Neural progenitor cell (in vitro differentiated cells): ENCODE results near the gene MAFF. TPM values are rescaled to one million over a fixed set of nuclear protein-coding genes. Genes with fewer than 3 reads are reported as not detected.

Source experiments
- DNase-seq: peaks from one replicate; pipeline ENCODE4 v3.0.0-alpha.2; 2016; ENCODE audit warnings: low spot score
- H2AFZ ChIP-seq: fragments of 200-600 bp; sonication (generic); replicated peaks from 2 replicates; pipeline ENCODE4 v1.6.1; 2016; ENCODE audit warnings: antibody characterized with exemption
- H3F3A ChIP-seq: fragments of 200-600 bp; sonication (generic); 2 replicates; pipeline ENCODE4 v1.6.1; 2016; ENCODE audit warnings: antibody characterized with exemption, low read depth
- H3K27ac ChIP-seq: fragments of 200-600 bp; sonication (generic); 2 replicates; pipeline ENCODE4 v1.5.1; 2016; ENCODE audit warnings: mild to moderate bottlenecking
- H3K27me3 ChIP-seq: fragments of 200-600 bp; sonication (generic); 2 replicates; pipeline ENCODE4 v1.6.1; 2016; ENCODE audit warnings: mild to moderate bottlenecking, moderate library complexity
- H3K36me3 ChIP-seq: fragments of 200-600 bp; sonication (generic); 2 replicates; pipeline ENCODE4 v1.5.1; 2016
- H3K4me1 ChIP-seq: fragments of 200-600 bp; sonication (generic); 2 replicates; pipeline ENCODE4 v1.6.1; 2016; ENCODE audit warnings: mixed run types
- H3K4me2 ChIP-seq: fragments of 200-600 bp; sonication (generic); 2 replicates; pipeline ENCODE4 v1.6.1; 2016
- H3K4me3 ChIP-seq: fragments of 200-600 bp; sonication (generic); 2 replicates; pipeline ENCODE4 v1.5.1; 2016
- H3K79me2 ChIP-seq: fragments of 200-600 bp; sonication (generic); 2 replicates; pipeline ENCODE4 v1.6.1; 2016; ENCODE audit warnings: low read depth
- H3K9ac ChIP-seq: fragments of 200-600 bp; sonication (generic); 2 replicates; pipeline ENCODE4 v1.6.1; 2016
- H3K9me3 ChIP-seq: fragments of 200-600 bp; sonication (generic); 2 replicates; pipeline ENCODE4 v1.5.1; 2016; ENCODE audit warnings: low read depth
- H4K20me1 ChIP-seq: fragments of 200-600 bp; sonication (generic); 2 replicates; pipeline ENCODE4 v1.6.1; 2016; ENCODE audit warnings: low read depth
- H3K27ac Mint-ChIP-seq: 3 replicates; pipeline ENCODE4 v1.8.0; 2021; ENCODE audit warnings: mixed read lengths
- H3K27me3 Mint-ChIP-seq: 2 replicates; pipeline ENCODE4 v1.8.0; 2022; ENCODE audit warnings: low read depth, mild to moderate bottlenecking, inconsistent platforms, moderate library complexity, mixed read lengths; ENCODE audit not compliant: insufficient read depth
- H3K36me3 Mint-ChIP-seq: 3 replicates; pipeline ENCODE4 v1.8.0; 2021; ENCODE audit warnings: mixed read lengths
- H3K4me1 Mint-ChIP-seq: 3 replicates; pipeline ENCODE4 v1.8.0; 2021; ENCODE audit warnings: mixed read lengths
- H3K4me3 Mint-ChIP-seq: 3 replicates; pipeline ENCODE4 v1.8.0; 2021; ENCODE audit warnings: mild to moderate bottlenecking, moderate library complexity, mixed read lengths
- H3K9me3 Mint-ChIP-seq: 3 replicates; pipeline ENCODE4 v1.8.0; 2020; ENCODE audit warnings: mixed read lengths
- EZH2 ChIP-seq: fragments of 200-600 bp; sonication (generic); IDR thresholded peaks from 2 replicates; pipeline ENCODE4 v1.6.1; 2017; ENCODE audit warnings: antibody characterized with exemption, mild to moderate bottlenecking, moderate library complexity
- EZH2phosphoT487 ChIP-seq: fragments of 200-600 bp; sonication (generic); IDR thresholded peaks from 2 replicates; pipeline ENCODE4 v1.6.1; 2017; ENCODE audit warnings: antibody characterized with exemption
- total RNA-seq: library from RNA; depleted of rRNA; stranded (reverse); fragments of >200 nt; gene quantifications from 2 replicates; pipeline ENCODE4 v1.2.3, GENCODE V29; 2015; ENCODE audit warnings: low replicate concordance
- TF ChIP-seq, protein P1 (sequence below): fragments of 200-600 bp; sonication (generic); IDR thresholded peaks from 2 replicates; pipeline ENCODE4 v1.5.1; 2017; ENCODE audit warnings: antibody characterized with exemption, mild to moderate bottlenecking

MAFF gene
- total RNA-seq, 1 donor from 2014 or later, result 0.90 TPM

DNA sequence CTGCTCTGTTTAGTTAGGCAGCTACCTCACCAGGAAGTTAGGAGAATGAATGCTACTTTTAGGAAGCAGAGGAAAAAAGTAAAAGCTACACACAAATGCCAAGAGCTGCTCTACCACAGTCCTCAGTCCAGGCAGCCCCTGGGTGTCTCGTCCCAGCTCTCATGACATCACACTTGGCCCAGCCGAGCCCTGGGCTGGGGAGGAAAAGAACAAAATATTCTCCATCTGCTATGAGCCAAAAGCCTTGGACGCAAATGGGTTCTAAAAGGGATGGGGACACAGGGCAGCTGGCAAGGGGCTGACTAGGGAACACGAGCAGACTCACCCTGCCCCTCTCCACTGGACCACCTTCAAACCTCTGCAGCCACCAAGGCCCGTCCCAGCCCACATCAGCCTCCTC is 44.9 kb downstream of the MAFF start:
- Histone ChIP-seq H3K4me2 (no peak overlapping the region), H3K9me3 (no peaks in the 10 kb centered on the region), H3F3A (peaks cover 11% of the 10 kb centered on the region), H3K27ac (no peak overlapping the region), H3K4me3 (no peak overlapping the region), H2AFZ (no peak overlapping the region), H3K79me2 (peaks cover 16% of the 10 kb centered on the region), H3K27me3 (no peaks in the 10 kb centered on the region), H3K36me3 (no peaks in the 10 kb centered on the region), H3K4me1 (peaks cover 15% of the 10 kb centered on the region), H4K20me1 (peaks cover 8% of the 10 kb centered on the region), H3K9ac (no peak overlapping the region)
- Mint-ChIP-seq H3K4me3 (no peak overlapping the region), H3K27me3 (peaks cover 5% of the 10 kb centered on the region), H3K27ac (no peak overlapping the region), H3K4me1 (peaks cover 26% of the 10 kb centered on the region), H3K36me3 (peaks cover 10% of the 10 kb centered on the region), H3K9me3 (peaks cover 3% of the 10 kb centered on the region)
- no peak for DNase-seq
- TF ChIP-seq EZH2phosphoT487 (no peak), EZH2 (no peak)
- TF ChIP-seq, protein P1, sequence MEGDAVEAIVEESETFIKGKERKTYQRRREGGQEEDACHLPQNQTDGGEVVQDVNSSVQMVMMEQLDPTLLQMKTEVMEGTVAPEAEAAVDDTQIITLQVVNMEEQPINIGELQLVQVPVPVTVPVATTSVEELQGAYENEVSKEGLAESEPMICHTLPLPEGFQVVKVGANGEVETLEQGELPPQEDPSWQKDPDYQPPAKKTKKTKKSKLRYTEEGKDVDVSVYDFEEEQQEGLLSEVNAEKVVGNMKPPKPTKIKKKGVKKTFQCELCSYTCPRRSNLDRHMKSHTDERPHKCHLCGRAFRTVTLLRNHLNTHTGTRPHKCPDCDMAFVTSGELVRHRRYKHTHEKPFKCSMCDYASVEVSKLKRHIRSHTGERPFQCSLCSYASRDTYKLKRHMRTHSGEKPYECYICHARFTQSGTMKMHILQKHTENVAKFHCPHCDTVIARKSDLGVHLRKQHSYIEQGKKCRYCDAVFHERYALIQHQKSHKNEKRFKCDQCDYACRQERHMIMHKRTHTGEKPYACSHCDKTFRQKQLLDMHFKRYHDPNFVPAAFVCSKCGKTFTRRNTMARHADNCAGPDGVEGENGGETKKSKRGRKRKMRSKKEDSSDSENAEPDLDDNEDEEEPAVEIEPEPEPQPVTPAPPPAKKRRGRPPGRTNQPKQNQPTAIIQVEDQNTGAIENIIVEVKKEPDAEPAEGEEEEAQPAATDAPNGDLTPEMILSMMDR, result no peak

DNA sequence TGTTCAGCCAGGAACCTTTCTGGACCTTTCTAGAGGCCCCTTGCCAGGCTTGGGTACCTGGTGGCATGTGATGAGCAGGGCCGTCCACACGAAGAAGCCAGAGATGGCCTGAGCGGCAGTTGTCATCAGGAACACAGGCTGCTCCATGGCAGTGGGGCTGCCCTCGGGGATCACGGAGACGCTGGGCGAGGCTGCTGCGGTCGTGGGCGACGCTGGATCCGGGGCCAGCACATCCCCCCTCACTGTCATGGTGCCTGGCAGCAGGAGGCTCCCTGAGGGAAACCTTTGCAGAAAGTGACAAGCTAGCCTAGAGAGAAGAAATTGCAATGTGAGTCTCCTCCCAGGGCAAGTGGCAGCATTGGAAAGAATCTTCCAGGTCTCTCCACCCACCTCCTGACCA is 45.9 kb downstream of the MAFF start:
- no peak for DNase-seq
- no peak overlapping the region for H3K27ac Mint-ChIP-seq
- H3K9me3 Mint-ChIP-seq, result peaks cover 3% of the 10 kb centered on the region
- Histone ChIP-seq H3K4me3 (no peak overlapping the region), H3K27me3 (no peaks in the 10 kb centered on the region), H3K79me2 (peaks cover 18% of the 10 kb centered on the region), H3F3A (peaks cover under 1% of the 10 kb centered on the region), H3K4me1 (peaks cover 10% of the 10 kb centered on the region), H3K4me2 (no peak overlapping the region), H3K9me3 (no peaks in the 10 kb centered on the region), H2AFZ (no peak overlapping the region), H3K27ac (no peak overlapping the region), H4K20me1 (peaks cover 17% of the 10 kb centered on the region), H3K9ac (no peak overlapping the region), H3K36me3 (no peaks in the 10 kb centered on the region)
- peaks cover 20% of the 10 kb centered on the region for H3K4me1 Mint-ChIP-seq
- H3K36me3 Mint-ChIP-seq, result peaks cover 10% of the 10 kb centered on the region
- H3K27me3 Mint-ChIP-seq, result peaks cover 5% of the 10 kb centered on the region
- TF ChIP-seq EZH2phosphoT487 (no peak), EZH2 (no peak)
- TF ChIP-seq, protein P1, result no peak
- H3K4me3 Mint-ChIP-seq, result no peak overlapping the region

DNA sequence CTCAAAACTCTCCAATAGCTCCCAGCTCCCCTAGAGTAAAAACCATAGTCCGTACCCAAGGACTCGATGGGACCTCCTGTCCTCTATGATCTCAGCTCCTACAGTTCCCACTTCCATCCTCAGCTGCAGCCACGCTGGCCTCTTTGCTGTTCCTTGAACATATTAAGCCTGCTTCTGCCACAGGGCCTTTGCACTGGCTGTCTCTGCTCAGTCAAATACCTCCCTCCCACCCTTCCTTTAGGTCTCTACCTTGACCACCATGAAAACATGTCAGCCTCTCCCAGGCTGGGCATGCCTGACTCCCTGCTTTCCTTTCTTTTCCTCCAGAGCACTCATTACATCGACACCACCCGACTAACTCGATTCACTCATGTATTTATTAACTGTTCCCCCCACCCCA is 46.5 kb downstream of the MAFF start:
- Histone ChIP-seq H2AFZ (no peak overlapping the region), H3K79me2 (peaks cover 24% of the 10 kb centered on the region), H3K4me3 (no peak overlapping the region), H3K27ac (no peak overlapping the region), H3K9ac (no peak overlapping the region), H3K4me1 (peaks cover 5% of the 10 kb centered on the region), H4K20me1 (peaks cover 17% of the 10 kb centered on the region), H3K36me3 (no peaks in the 10 kb centered on the region), H3K4me2 (no peak overlapping the region), H3K9me3 (no peaks in the 10 kb centered on the region), H3F3A (no peaks in the 10 kb centered on the region), H3K27me3 (no peaks in the 10 kb centered on the region)
- Mint-ChIP-seq H3K4me1 (peaks cover 15% of the 10 kb centered on the region), H3K4me3 (no peak overlapping the region), H3K27me3 (peaks cover 5% of the 10 kb centered on the region), H3K36me3 (peaks cover 10% of the 10 kb centered on the region), H3K9me3 (peaks cover 3% of the 10 kb centered on the region), H3K27ac (no peak overlapping the region)
- TF ChIP-seq, protein P1, result no peak
- TF ChIP-seq EZH2phosphoT487, result no peak
- no peak for TF ChIP-seq EZH2
- no peak for DNase-seq
